ENCODE data around the gene TNFSF11.

TNFSF11 gene

DNA sequence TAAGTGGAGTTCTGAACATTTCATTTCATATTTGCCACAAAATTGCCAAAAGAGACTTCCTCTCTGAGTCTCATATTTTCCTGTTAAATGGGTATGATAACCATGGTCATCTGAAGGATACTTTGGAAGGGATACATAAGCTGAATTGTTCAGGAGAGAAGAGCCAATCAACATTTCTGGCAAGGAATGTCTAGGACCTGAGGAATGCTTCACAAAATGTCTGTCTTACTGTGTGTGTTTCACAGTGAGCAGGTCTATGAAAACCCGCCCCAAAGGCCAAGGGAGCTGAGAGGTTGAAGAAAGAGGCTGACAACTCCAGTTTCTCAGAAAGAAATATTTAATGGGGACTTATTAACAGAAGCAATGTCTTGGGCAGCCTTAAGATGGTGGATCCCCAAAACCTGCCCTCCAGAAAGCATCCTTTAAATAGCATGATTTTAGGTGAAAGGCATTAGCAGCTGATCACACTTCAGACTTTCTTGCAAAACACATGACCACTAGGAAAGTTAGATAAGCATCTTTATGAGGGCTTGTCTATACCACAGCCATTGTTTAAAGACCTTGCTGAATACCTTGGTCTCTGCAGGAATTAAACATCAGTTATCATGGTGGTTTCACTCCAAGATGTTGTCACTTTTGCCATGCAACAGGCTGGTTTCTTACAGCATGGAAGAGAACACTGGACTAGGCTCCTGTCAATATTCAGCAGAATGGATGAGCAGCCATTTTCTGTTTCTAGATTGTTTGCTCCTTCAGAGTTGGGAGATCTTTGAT is 78.9 kb downstream of the TNFSF11 start:
- TF ChIP-seq, protein P1, sequence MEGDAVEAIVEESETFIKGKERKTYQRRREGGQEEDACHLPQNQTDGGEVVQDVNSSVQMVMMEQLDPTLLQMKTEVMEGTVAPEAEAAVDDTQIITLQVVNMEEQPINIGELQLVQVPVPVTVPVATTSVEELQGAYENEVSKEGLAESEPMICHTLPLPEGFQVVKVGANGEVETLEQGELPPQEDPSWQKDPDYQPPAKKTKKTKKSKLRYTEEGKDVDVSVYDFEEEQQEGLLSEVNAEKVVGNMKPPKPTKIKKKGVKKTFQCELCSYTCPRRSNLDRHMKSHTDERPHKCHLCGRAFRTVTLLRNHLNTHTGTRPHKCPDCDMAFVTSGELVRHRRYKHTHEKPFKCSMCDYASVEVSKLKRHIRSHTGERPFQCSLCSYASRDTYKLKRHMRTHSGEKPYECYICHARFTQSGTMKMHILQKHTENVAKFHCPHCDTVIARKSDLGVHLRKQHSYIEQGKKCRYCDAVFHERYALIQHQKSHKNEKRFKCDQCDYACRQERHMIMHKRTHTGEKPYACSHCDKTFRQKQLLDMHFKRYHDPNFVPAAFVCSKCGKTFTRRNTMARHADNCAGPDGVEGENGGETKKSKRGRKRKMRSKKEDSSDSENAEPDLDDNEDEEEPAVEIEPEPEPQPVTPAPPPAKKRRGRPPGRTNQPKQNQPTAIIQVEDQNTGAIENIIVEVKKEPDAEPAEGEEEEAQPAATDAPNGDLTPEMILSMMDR (IDR thresholded peaks at IDR 0.05; ENCODE audit: low read depth, low read length, missing control alignments): no peak
- no peak for DNase-seq (ENCODE audit: extremely low read depth, low read depth)
- H3K4me3 ChIP-seq (replicated peaks; ENCODE audit: low read depth, low read length): no peak overlapping the region

DNA sequence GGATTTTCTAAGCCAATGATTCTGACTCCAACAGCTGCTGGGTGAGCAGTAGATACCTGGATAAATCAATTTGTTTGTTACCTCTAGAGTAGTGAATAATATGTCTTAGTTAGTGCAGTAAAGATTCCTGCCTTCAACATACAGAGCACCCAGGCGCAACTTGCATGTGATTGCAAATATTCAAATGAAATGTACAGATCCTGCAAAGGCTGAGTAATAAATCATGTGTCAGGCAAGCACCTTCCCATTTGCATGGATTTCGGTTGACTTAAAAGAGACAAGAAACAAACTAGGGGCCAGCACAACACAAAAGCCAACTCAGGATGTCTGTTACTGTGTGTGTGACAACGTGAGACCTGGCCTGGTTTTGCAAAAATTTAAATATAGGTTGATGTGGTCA is 79.7 kb downstream of the TNFSF11 start:
- no peak overlapping the region for H3K4me3 ChIP-seq (replicated peaks; ENCODE audit: low read depth, low read length)
- TF ChIP-seq, protein P1 (IDR thresholded peaks at IDR 0.05; ENCODE audit: low read depth, low read length, missing control alignments): no peak
- no peak for DNase-seq (ENCODE audit: extremely low read depth, low read depth)

DNA sequence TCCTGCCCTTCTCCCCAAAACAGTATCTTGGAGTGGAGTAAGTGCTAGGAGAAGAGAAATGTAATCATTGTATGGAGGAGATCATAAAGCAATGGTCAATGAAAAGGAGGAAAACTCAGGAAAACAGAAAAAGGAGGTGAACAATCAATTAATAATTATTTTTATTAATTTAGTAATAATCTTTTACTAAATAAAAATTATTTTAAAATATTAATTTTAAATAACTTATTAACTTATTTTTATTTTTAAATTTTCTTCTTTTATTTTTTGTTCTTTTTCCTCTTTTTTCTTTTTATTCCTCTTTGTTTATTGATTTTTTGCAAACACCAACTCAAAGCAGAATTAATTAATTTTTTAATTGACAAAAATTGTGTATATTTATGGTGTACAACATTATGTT is 80.3 kb downstream of the TNFSF11 start:
- DNase-seq (ENCODE audit: extremely low read depth, low read depth): no peak
- no peak overlapping the region for H3K4me3 ChIP-seq (replicated peaks; ENCODE audit: low read depth, low read length)
- TF ChIP-seq, protein P1 (IDR thresholded peaks at IDR 0.05; ENCODE audit: low read depth, low read length, missing control alignments): no peak

DNA sequence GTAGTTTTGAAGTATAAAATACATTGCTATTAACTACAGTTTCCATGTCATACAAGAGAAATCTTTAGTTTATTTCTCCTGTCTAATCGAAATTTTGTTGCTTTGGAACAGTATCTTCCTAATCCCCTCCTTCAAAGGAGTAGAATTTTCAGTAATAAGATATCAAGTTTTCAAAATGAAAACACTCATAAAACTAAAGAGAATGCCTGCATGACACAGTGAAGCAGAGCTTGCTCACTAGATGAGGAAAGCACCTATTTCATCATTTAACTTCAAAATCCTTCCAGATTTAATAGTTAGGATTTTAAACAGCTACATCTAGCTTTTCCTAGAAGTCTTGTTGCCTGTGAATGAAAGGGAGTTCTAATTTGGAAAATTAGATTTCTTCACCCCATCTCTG is 80.8 kb downstream of the TNFSF11 start:
- H3K4me3 ChIP-seq (replicated peaks; ENCODE audit: low read depth, low read length): no peak overlapping the region
- no peak for DNase-seq (ENCODE audit: extremely low read depth, low read depth)
- TF ChIP-seq, protein P1 (IDR thresholded peaks at IDR 0.05; ENCODE audit: low read depth, low read length, missing control alignments): no peak

DNA sequence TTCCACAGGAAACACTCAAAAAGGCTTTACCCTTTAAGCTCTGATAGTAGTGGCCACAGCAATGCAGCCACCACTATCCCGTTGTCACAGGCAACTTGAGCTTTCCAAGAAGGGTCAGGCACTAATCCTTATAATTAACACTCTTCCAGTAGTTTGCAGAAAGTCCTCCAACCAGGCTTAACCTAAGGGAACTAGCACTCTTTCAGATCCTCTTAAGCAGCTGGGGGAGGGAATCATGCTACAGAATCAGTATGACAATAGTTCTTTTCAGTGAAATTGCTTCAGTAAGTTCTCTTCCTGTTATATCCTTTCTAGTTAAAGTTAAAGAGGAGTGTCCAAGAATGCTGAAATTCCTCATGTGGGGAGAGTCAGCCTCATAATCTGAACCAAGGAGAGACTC is 82.2 kb downstream of the TNFSF11 start:
- TF ChIP-seq, protein P1 (IDR thresholded peaks at IDR 0.05; ENCODE audit: low read depth, low read length, missing control alignments): no peak
- no peak for DNase-seq (ENCODE audit: extremely low read depth, low read depth)
- no peak overlapping the region for H3K4me3 ChIP-seq (replicated peaks; ENCODE audit: low read depth, low read length)

DNA sequence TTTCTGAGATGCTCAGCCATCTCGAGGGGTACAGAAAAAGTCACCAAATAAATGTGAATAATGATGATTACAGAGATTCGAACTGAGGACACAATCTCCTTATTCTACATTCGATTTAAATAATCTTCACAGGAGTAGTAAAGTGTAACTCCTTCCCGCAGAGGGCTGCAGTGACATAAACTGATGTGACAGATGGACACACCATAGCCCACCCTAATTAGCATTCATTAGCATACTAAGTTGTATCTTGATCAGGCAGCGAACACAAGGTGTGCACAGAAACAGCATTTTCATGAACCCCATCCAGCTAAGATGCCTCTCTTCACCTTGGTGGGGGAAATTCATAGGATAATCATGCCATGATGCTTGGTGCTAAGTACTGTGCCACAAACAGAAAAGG is 83.0 kb downstream of the TNFSF11 start:
- TF ChIP-seq, protein P1 (IDR thresholded peaks at IDR 0.05; ENCODE audit: low read depth, low read length, missing control alignments): no peak
- DNase-seq (ENCODE audit: extremely low read depth, low read depth): no peak
- H3K4me3 ChIP-seq (replicated peaks; ENCODE audit: low read depth, low read length): no peak overlapping the region

Measured in HFF-Myc (cell line).